HG03039 (cell line): ENCODE data around the gene GALNTL6.

Source experiments
- ATAC-seq: cut with Tn5 transposase; IDR thresholded peaks from one replicate; pipeline ENCODE4 v1.9.1; 2021; ENCODE audit warnings: mild to moderate bottlenecking, moderate library complexity; ENCODE audit not compliant: unreplicated experiment

The GALNTL6 gene

DNA sequence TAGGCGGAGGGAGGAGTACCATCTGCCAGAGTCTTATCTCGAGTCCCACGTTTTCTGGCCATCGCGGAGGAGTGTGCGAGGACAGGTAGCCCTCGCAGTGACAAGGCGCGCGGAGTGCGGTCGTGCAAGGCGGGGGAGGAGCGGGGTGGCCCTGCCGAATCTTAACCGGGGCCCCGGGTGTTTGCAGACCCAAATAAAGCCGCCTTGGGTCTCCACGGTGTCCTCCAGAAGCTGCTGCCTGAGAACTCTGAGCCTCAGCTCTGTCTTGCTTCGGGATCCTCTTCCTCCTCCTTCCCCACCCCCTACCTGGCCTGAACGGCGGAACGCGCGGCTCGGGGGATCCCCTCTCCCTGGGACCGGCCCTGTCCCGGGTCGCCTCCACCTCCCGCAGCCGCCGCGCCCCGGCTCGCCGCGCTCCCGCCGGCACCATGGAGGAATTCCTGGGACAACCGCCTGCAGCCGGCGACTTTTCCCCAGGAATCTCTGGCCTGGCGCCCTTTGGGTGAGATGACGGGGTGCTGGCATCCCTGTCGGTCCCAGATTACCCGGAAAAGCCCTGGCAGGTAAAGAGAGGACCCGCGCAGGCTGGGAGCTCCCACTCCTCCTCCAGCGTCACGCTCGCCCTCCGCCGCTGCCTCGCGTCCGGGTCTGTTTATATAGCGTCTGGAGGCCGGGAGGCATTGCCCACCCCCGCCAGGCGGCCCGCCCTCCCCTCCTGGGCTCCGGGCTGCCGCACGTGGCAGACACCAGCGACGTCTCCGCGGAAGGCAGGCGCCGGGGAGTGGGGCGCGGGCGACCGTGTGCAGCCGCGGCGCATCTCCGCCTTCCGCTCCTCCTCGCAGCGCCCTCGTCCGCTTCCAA, at the start of gene GALNTL6:
Gene GALNTL6, plus strand, starts transcription at position 740 of the 861 bp plus-strand sequence.
- ATAC-seq: no peak

GRCh38 chr4:171765514-171765913, 47.7 kb upstream of the GALNTL6 start:
- ATAC-seq: no peak

- no peak for ATAC-seq
These were observed 38.5 kb upstream of the GALNTL6 start for GRCh38 chr4:171774642-171775190.

GRCh38 chr4:171779301-171779700, 33.9 kb upstream of the GALNTL6 start:
- no peak for ATAC-seq

- ATAC-seq: no peak
These were observed 27.8 kb upstream of the GALNTL6 start for GRCh38 chr4:171785388-171785787.

GRCh38 chr4:171793723-171794122, 19.5 kb upstream of the GALNTL6 start:
- ATAC-seq: no peak

GRCh38 chr4:171794528-171794927, 18.7 kb upstream of the GALNTL6 start:
- no peak for ATAC-seq

GRCh38 chr4:171809854-171810253, 3.4 kb upstream of the GALNTL6 start:
- no peak for ATAC-seq

DNA sequence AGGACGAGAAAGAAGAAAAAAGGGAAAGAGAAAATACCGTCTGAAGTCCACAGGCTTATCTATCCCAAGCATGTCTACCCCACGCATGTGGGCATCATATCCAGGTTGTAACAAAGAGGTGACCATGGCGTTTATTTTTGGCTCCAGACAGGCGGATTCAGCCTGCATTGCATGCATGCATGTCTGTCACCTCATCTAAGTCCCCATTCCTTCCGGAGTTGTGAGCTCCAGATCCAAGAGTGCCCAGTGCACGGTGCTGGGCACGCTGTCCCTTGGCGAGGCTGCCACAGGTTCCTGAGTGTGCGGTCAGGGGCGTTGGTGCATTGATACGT, 905 bp upstream of the GALNTL6 start:
- ATAC-seq: no peak

DNA sequence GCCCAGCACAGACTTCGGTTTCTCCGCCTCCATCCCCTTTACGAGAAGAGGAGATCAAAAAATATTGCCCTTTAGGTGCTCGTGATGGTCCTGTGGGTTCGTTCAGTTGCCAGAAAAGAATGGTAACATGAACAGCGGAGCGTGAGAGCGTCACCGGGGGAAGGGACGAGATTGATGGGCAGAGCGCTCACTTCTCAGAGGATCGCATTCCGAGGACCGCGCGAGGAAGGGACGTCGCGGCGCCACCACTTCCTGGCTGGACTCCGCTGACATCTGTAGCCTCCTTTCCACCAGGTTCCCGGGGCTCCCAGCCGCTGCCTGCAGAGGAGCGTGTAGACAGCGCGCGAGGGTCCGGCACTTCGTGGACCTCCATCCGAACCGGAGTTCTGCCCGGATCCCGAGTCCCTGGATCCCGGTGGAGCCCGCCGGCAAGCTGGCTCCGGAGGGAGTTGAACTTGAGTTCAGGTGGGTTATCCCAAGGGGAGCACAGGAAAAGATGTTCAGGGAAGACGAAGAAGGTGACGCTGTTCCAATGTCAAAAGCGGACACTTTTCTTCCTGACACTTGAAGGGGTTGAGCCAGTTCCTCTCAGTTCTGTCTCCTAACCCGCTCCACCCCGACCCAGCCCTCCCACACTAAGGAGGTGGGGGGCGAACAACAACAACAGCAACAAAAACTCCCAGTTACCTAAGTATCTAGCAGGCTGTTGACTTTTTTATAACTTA, 484 bp downstream of the GALNTL6 start:
- no peak for ATAC-seq

- no peak for ATAC-seq
These were observed 1.3 kb downstream of the GALNTL6 start for GRCh38 chr4:171814545-171814944.

DNA sequence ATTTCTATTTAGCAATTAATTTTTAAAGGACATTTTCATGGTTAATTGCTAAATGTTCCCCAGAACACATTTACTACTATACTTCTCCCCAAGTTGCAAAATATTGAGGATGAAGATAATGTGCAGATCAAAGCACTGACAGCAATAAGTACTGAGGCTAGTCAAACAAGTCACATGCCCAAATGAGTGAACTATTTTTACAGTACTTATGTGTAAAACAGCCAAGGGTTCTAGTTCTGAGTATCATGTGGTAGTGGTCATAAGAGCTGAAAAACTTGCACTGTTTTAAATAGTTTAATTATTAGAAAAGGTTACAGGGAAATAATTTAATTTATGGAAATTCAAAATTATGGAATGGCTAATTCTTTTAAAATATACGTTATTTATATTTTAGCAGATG, 3.8 kb downstream of the GALNTL6 start:
- ATAC-seq: no peak

DNA sequence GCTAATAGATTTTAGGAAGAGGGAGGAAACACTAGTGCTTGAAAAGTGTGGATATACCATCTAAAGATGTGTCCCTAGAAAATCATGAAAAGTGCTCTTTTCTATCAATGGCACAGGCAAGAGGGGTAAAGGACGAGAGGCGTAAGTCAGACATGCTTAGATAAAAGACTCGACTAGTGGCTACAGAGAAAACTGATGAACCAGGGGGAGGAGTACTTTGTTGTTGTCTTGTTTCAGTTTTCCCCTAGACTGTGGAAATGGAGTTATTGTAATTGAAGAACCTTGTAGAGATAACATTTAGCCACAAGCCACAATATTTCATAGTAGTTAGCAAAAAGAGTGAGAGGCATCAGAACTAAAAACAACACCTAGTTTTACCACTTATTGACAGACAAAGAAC, 21.4 kb downstream of the GALNTL6 start:
- ATAC-seq: no peak

DNA sequence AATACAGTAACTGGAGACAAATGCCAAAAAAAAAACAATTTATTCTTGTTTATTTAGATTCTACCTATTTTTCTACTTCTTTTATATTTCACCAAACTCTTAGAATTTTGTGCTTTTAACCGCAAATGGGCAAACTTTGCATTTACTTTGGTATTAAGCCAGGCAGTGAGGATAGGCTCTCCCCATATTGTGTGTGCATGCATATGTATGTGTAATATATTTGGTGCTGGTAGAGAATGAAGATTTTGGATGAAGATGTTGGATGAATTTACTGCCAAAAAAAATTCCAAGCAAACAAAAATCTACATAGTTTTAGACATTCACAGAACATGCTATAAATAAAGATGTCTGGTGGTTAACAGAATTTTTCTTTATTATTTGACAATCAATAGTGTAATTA, 30.3 kb downstream of the GALNTL6 start:
- ATAC-seq: no peak

GRCh38 chr4:171846232-171846631, 33.0 kb downstream of the GALNTL6 start:
- peak; percentile 87 for ATAC-seq

DNA sequence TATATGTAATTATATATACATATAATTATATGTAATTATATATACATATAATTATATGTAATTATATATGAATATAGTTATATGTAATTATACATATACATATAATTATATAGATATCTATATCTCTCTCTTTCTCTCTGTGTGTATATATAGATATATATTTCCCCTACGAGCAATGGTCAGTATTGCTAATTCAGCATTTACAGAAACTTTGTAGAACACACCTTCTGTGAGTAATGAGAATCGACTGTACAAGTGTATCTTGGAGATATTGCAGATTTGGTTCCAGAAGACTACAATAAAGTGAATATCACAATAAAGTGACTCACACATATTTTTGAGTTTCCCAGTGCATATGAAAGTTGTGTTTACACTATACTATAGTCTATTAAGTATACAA, 33.7 kb downstream of the GALNTL6 start:
- no peak for ATAC-seq

- no peak for ATAC-seq
These were observed 34.5 kb downstream of the GALNTL6 start for GRCh38 chr4:171847751-171848150.

GRCh38 chr4:171849686-171850222, 36.5 kb downstream of the GALNTL6 start:
- no peak for ATAC-seq

DNA sequence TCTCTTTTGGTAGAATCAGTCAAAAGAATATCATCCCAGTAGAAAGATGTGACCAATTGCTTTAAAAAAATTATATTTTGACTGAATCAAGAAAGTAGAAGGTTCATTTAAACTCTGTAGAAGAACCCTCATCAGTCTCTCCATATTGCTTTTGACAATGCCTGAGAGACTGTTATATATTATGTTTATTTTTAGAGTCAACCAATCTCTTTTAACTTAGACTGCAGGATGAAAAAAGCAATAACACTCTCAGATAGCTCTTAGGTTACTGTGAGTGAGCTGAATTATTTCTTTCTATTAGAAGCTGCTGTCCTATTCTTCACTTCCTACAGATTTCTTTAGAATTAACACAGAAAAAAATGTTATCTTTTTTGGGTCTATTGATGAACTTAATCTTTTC, 38.1 kb downstream of the GALNTL6 start:
- no peak for ATAC-seq

- ATAC-seq: no peak
These were observed 44.3 kb downstream of the GALNTL6 start for GRCh38 chr4:171857302-171858012.

DNA sequence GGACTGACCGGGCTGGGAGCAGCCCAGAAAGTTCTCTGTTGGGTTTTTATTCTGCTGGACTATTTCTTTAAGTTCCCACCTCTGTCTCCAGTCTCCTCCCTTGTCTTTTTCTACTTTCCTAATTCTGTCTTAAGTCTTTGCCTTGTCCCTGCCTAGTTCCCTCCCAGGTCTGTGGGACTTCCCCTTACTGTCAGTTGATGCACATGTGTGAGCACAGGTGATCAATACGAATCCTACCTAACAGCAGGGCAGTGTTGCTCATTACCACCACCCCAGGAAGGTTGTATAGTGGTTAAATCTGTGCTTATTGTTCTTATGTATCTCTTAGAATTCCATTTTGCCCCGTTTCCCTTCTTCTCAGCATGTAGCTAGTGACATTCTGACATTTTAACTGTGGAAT, 62.1 kb downstream of the GALNTL6 start:
- ATAC-seq: no peak
